BLaER1 treated with 17β-estradiol and CSF1 and Interleukin-3, amounts not matched to agents 10 nM and 100 nM (cell line): Measurements from ENCODE around the gene RNF40.

Source experiments
- H3K27ac ChIP-seq, 11 experiments: shearing (Covaris generic); formaldehyde crosslinking; 2 replicates each; pipeline ENCODE4 v1.8.1; 2022
- H3K27me3 ChIP-seq, 11 experiments: shearing (Covaris generic); formaldehyde crosslinking; 2 replicates each; pipeline ENCODE4 v1.8.1; 2022
- H3K36me3 ChIP-seq, 11 experiments: shearing (Covaris generic); formaldehyde crosslinking; 2 replicates each; pipeline ENCODE4 v1.8.1; 2022
- H3K4me1 ChIP-seq, 10 experiments: shearing (Covaris generic); formaldehyde crosslinking; 2 replicates each; pipeline ENCODE4 v1.8.1; 2022
- H3K4me2 ChIP-seq, 11 experiments: shearing (Covaris generic); formaldehyde crosslinking; 2 replicates each; pipeline ENCODE4 v1.8.1; 2022
- H3K4me3 ChIP-seq, 10 experiments: shearing (Covaris generic); formaldehyde crosslinking; 2 replicates each; pipeline ENCODE4 v1.8.1; 2022
- H3K9ac ChIP-seq, 11 experiments: shearing (Covaris generic); formaldehyde crosslinking; 2 replicates each; pipeline ENCODE4 v1.8.1; 2022
- H3K9me3 ChIP-seq, 11 experiments: shearing (Covaris generic); formaldehyde crosslinking; replicated peaks in 1 of 11; 2 replicates each; pipeline ENCODE4 v1.8.1; 2022
- H4K20me1 ChIP-seq, 11 experiments: shearing (Covaris generic); formaldehyde crosslinking; 2 replicates each; pipeline ENCODE4 v1.8.1; 2022
- Cebpa-rat ChIP-seq, 11 experiments: shearing (Covaris generic); IDR thresholded peaks; 2 replicates each; pipeline ENCODE4 v1.8.1; 2022

RNF40 gene

GRCh38 chr16:30755955-30756780 lies 6.0 kb upstream of the RNF40 start:
- H3K4me1 ChIP-seq: peaks cover 28 to 39% (median 32%) of the 10 kb centered on the region in 10 experiments
- no peak overlapping the region for H3K4me3 ChIP-seq
- H3K27ac ChIP-seq: no peak overlapping the region
- H3K27me3 ChIP-seq: no peaks in the 10 kb centered on the region
- no peaks in the 10 kb centered on the region for H3K9me3 ChIP-seq
- no peak for TF ChIP-seq Cebpa-rat (IDR thresholded peaks at IDR 0.05)
- peaks cover 61 to 88% (median 73%) of the 10 kb centered on the region in 11 experiments for H3K36me3 ChIP-seq
- H4K20me1 ChIP-seq: peaks cover 0 to 14% (median 0%) of the 10 kb centered on the region in 11 experiments; a peak in 6 of 22 replicates
- no peak overlapping the region for H3K9ac ChIP-seq
- H3K4me2 ChIP-seq: no peak overlapping the region

GRCh38 chr16:30756781-30757100 lies 5.4 kb upstream of the RNF40 start:
- H3K27ac ChIP-seq: no peak overlapping the region
- no peak overlapping the region for H3K4me3 ChIP-seq
- H3K9ac ChIP-seq: no peak overlapping the region
- no peak for TF ChIP-seq Cebpa-rat (IDR thresholded peaks at IDR 0.05)
- H4K20me1 ChIP-seq: peaks cover 0 to 14% (median 0%) of the 10 kb centered on the region in 11 experiments; a peak in 4 of 22 replicates
- peaks cover 31 to 41% (median 33%) of the 10 kb centered on the region in 10 experiments for H3K4me1 ChIP-seq
- peaks cover 56 to 82% (median 68%) of the 10 kb centered on the region in 11 experiments for H3K36me3 ChIP-seq
- no peaks in the 10 kb centered on the region for H3K9me3 ChIP-seq
- H3K27me3 ChIP-seq: no peaks in the 10 kb centered on the region
- H3K4me2 ChIP-seq: no peak overlapping the region

- Histone ChIP-seq H3K4me3 (no peak overlapping the region), H3K27me3 (no peaks in the 10 kb centered on the region), H3K36me3 (peaks cover 51 to 78% (median 63%) of the 10 kb centered on the region in 11 experiments), H3K4me1 (peaks cover 31 to 41% (median 33%) of the 10 kb centered on the region in 10 experiments), H3K9me3 (no peaks in the 10 kb centered on the region), H4K20me1 (peaks cover 0 to 14% (median 0%) of the 10 kb centered on the region in 11 experiments; a peak in 4 of 22 replicates), H3K27ac (no peak overlapping the region), H3K9ac (no peak overlapping the region), H3K4me2 (no peak overlapping the region)
- no peak for TF ChIP-seq Cebpa-rat (IDR thresholded peaks at IDR 0.05)
Measured at GRCh38 chr16:30757316-30757715, 4.8 kb upstream of the RNF40 start.

DNA sequence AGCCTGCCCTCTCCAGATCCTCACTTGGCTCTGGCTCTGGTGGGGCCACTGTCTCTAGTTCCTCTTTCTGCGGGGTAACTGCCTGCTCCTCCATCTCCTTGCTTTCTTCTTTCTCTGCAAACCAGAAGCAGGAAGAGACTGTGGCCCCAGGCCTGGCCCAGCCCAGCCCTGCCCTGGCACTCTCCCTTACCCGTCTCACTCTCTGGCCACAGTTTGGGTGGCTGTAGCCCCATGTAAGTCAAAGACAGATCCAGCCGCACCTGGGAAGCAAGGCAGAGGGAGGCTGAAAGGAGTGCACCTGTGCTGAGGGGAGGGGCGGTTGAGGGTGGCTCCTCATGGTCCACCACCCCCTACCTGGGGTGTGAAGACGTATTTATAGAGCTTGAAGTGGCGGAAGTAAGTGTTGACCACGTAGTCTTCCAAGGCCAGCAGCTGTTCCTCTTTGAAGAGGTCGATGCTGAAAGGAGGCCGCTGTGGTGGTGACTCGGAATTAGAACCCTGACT lies 3.1 kb upstream of the RNF40 start:
- H3K36me3 ChIP-seq: peaks cover 47 to 72% (median 58%) of the 10 kb centered on the region in 11 experiments
- H3K4me3 ChIP-seq: peak overlapping the region in 1 of 10 experiments; percentile 14; a peak in 2 of 20 replicates
- H3K9ac ChIP-seq: peak overlapping the region; percentile 22 to 75 (median 48); a peak in 19 of 22 replicates
- peaks cover 0 to 29% (median 11%) of the 10 kb centered on the region in 11 experiments; a peak in 11 of 22 replicates for H4K20me1 ChIP-seq
- peak overlapping the region; percentile 52 to 99 (median 65) for H3K4me2 ChIP-seq
- H3K27me3 ChIP-seq: no peaks in the 10 kb centered on the region
- peaks cover 45 to 56% (median 47%) of the 10 kb centered on the region in 10 experiments for H3K4me1 ChIP-seq
- peak overlapping the region in 9 of 11 experiments; percentile 46 to 84 (median 70); a peak in 17 of 22 replicates for H3K27ac ChIP-seq
- H3K9me3 ChIP-seq: no peaks in the 10 kb centered on the region
- TF ChIP-seq Cebpa-rat (IDR thresholded peaks at IDR 0.05): no peak

- peak overlapping the region; percentile 90 to 99 (median 97); a peak in 20 of 22 replicates for H3K4me2 ChIP-seq
- H3K4me3 ChIP-seq: 0 out of 20 replicates have a peak overlapping the region, but pooled peaks of 1 of the 10 experiments have one; percentile 80
- peaks cover 45 to 60% (median 52%) of the 10 kb centered on the region in 10 experiments for H3K4me1 ChIP-seq
- peak overlapping the region in 3 of 11 experiments; percentile 6 to 89 (median 88); a peak in 1 of 22 replicates for H3K9ac ChIP-seq
- no peak for TF ChIP-seq Cebpa-rat (IDR thresholded peaks at IDR 0.05)
- no peaks in the 10 kb centered on the region for H3K27me3 ChIP-seq
- H3K9me3 ChIP-seq: no peaks in the 10 kb centered on the region
- peaks cover 0 to 40% (median 17%) of the 10 kb centered on the region in 11 experiments; a peak in 14 of 22 replicates for H4K20me1 ChIP-seq
- H3K36me3 ChIP-seq: peaks cover 47 to 72% (median 58%) of the 10 kb centered on the region in 11 experiments
- H3K27ac ChIP-seq: no peak overlapping the region
Measured at GRCh38 chr16:30760001-30760559, 2.0 kb upstream of the RNF40 start.

DNA sequence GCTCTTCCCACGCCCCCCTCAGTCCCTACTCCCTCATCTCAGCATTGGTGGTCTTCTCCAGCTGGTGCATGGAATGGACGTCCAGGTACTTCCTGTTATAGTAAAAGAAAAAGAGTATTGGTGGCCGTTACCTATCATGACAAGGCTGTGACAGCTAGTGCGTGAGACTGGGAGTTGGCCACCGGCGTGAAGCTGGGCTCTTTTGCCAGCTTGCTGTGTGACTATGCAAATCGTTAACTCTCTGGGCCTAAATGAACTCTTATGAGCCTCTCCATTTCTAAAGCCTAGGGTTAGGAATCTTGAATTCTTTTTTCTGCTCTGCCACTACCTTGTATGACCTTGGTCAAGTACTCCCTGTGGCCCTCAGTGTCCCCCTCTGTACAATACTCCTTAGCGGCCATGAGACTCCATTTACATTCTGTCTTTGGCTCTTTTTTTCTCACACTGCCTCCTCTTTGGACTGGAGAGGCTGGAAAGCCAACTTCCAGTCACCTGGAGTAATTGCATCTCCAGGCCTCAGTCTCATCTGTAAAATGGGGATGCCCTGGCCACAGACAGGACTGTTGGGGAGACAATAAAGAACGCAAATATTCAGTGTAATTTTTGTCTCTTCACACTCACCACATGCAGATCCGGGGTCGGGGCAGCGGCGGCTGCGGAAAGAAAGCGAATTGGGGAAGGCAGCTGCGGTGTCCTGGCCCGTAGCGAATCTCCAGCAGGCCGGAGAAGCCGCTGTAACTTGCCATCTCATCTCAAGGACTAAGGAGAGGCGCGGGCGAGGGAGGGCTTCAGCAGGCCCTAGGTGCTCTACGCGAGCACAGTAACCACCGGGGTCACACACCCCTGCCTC lies 1.3 kb upstream of the RNF40 start:
- H3K27me3 ChIP-seq: no peaks in the 10 kb centered on the region
- H4K20me1 ChIP-seq: peaks cover 0 to 41% (median 20%) of the 10 kb centered on the region in 11 experiments; a peak in 14 of 22 replicates
- no peaks in the 10 kb centered on the region for H3K9me3 ChIP-seq
- peak overlapping the region; percentile 64 to 93 (median 88) for H3K9ac ChIP-seq
- H3K36me3 ChIP-seq: peaks cover 47 to 72% (median 58%) of the 10 kb centered on the region in 11 experiments
- H3K4me1 ChIP-seq: peaks cover 45 to 60% (median 52%) of the 10 kb centered on the region in 10 experiments
- TF ChIP-seq Cebpa-rat (IDR thresholded peaks at IDR 0.05): no peak
- peak overlapping the region in 10 of 11 experiments; percentile 60 to 86 (median 76); a peak in 18 of 22 replicates for H3K27ac ChIP-seq
- peak overlapping the region; percentile 90 to 99 (median 97) for H3K4me2 ChIP-seq
- peak overlapping the region; percentile 68 to 96 (median 88) for H3K4me3 ChIP-seq

DNA sequence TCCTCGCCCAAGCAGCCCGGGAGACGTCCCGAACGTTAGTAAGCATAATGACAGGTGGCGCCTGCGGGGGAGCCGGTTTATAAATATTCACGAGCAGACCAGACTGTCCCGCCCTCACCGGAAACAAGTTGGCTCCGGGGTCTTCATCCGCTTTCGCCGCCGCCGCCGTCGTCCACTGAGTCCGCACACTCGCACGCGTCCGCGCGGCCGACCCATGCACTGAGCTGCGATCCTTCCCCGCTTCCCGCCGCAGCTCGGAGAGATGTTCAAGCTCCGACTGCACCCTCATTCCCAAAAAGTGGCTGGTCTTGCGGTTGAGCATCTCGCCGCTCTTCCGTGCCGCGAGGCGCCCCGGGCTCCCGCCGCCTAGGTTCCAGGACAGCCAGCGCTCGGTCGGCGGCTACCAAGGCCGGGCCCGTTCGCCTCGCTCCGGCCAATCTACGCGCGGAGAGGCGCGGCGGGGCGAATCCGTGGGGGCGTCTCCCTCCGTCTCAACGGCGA lies 645 bp upstream of the RNF40 start:
- peaks cover 45 to 60% (median 52%) of the 10 kb centered on the region in 10 experiments for H3K4me1 ChIP-seq
- peak overlapping the region; percentile 64 to 93 (median 88) for H3K9ac ChIP-seq
- H4K20me1 ChIP-seq: peaks cover 0 to 45% (median 26%) of the 10 kb centered on the region in 11 experiments; a peak in 15 of 22 replicates
- no peaks in the 10 kb centered on the region for H3K27me3 ChIP-seq
- peak overlapping the region; percentile 68 to 96 (median 88) for H3K4me3 ChIP-seq
- H3K9me3 ChIP-seq: no peaks in the 10 kb centered on the region
- H3K36me3 ChIP-seq: peaks cover 47 to 72% (median 58%) of the 10 kb centered on the region in 11 experiments
- peak overlapping the region in 10 of 11 experiments; percentile 60 to 86 (median 76); a peak in 20 of 22 replicates for H3K27ac ChIP-seq
- TF ChIP-seq Cebpa-rat (IDR thresholded peaks at IDR 0.05): no peak
- peak overlapping the region; percentile 90 to 99 (median 97) for H3K4me2 ChIP-seq
